Right atrium auricular region (tissue), 2 donors: ENCODE data around the gene ARFGAP1. TPM values are rescaled to one million over a fixed set of nuclear protein-coding genes. Genes with fewer than 3 reads are reported as not detected.

Source experiments
- DNase-seq: peaks from one replicate; pipeline ENCODE4 v3.0.0-alpha.2; 2019; ENCODE audit warnings: low spot score
- H3K27ac ChIP-seq, 2 donors: fragments of 200-600 bp; sonication (generic); 1 replicate in 1 of 2; 2 replicates in 1 of 2; pipeline ENCODE4 v1.5.1; 2016 to 2019
- H3K27me3 ChIP-seq, 2 donors: fragments of 200-600 bp; sonication (generic); one replicate each; pipeline versions ENCODE4 v1.5.1 to v1.6.0; 2017 to 2019
- H3K36me3 ChIP-seq: fragments of 200-600 bp; sonication (generic); one replicate; pipeline ENCODE4 v1.5.1; 2016
- H3K4me1 ChIP-seq, 2 donors: fragments of 200-600 bp; sonication (generic); one replicate each; pipeline versions ENCODE4 v1.5.1 to v1.6.0; 2017 to 2019
- H3K4me3 ChIP-seq, 2 donors: fragments of 200-600 bp; sonication (generic); 1 replicate in 1 of 2; 2 replicates in 1 of 2; pipeline ENCODE4 v1.5.1; 2017 to 2019; ENCODE audit warnings: mild to moderate bottlenecking in 1 of 2, moderate library complexity in 1 of 2
- H3K9me3 ChIP-seq, 2 donors: fragments of 200-600 bp; sonication (generic); one replicate each; pipeline ENCODE4 v1.5.1; 2019
- CTCF ChIP-seq, 2 donors: fragments of 200-600 bp; sonication (generic); IDR thresholded peaks; one replicate each; pipeline ENCODE4 v1.5.1; 2019; ENCODE audit warnings: antibody characterized with exemption in 2 of 2
- total RNA-seq, 2 donors: library from RNA; depleted of rRNA; stranded (reverse); fragments of >200 nt; gene quantifications; one replicate each; pipeline ENCODE4 v1.1.0, GENCODE V29; 2016

ARFGAP1 gene
- total RNA-seq, 2 donors from 2014 or later, result 19.1 to 20.7 TPM

GRCh38 chr20:63243604-63244247 is 28.9 kb upstream of the ARFGAP1 start:
- H3K27me3 ChIP-seq, result peaks cover 0 to 3% of the 10 kb centered on the region in 2 donors
- H3K4me1 ChIP-seq, result no peaks in the 10 kb centered on the region
- H3K36me3 ChIP-seq, result no peaks in the 10 kb centered on the region
- no peak overlapping the region for H3K4me3 ChIP-seq
- no peak overlapping the region for H3K27ac ChIP-seq
- DNase-seq, result no peak
- no peaks in the 10 kb centered on the region for H3K9me3 ChIP-seq
- TF ChIP-seq CTCF (IDR thresholded peaks at IDR 0.05), result no peak

- Histone ChIP-seq H3K9me3 (no peaks in the 10 kb centered on the region), H3K4me3 (no peak overlapping the region), H3K4me1 (no peaks in the 10 kb centered on the region), H3K27me3 (peaks cover 0 to 3% of the 10 kb centered on the region in 2 donors), H3K36me3 (no peaks in the 10 kb centered on the region), H3K27ac (no peak overlapping the region)
- no peak for TF ChIP-seq CTCF (IDR thresholded peaks at IDR 0.05)
- DNase-seq, result no peak
These were observed 28.1 kb upstream of the ARFGAP1 start for GRCh38 chr20:63244468-63244867.

GRCh38 chr20:63246490-63247288 is 25.9 kb upstream of the ARFGAP1 start:
- TF ChIP-seq CTCF (IDR thresholded peaks at IDR 0.05), result no peak
- Histone ChIP-seq H3K9me3 (no peaks in the 10 kb centered on the region), H3K27ac (no peak overlapping the region), H3K36me3 (no peaks in the 10 kb centered on the region), H3K4me1 (no peaks in the 10 kb centered on the region), H3K27me3 (peaks cover 0 to 3% of the 10 kb centered on the region in 2 donors), H3K4me3 (no peak overlapping the region)
- DNase-seq, result no peak

- no peak for DNase-seq
- Histone ChIP-seq H3K27ac (no peak overlapping the region), H3K36me3 (no peaks in the 10 kb centered on the region), H3K4me3 (no peak overlapping the region), H3K4me1 (no peaks in the 10 kb centered on the region), H3K9me3 (no peaks in the 10 kb centered on the region), H3K27me3 (peaks cover 3 to 5% of the 10 kb centered on the region in 2 donors)
- no peak for TF ChIP-seq CTCF (IDR thresholded peaks at IDR 0.05)
These were observed 24.9 kb upstream of the ARFGAP1 start for GRCh38 chr20:63247671-63248228.

GRCh38 chr20:63248835-63249591 is 23.6 kb upstream of the ARFGAP1 start:
- peaks cover 3 to 13% of the 10 kb centered on the region in 2 donors for H3K27me3 ChIP-seq
- no peaks in the 10 kb centered on the region for H3K9me3 ChIP-seq
- no peaks in the 10 kb centered on the region for H3K36me3 ChIP-seq
- H3K4me1 ChIP-seq, result peaks cover 0 to 12% of the 10 kb centered on the region in 2 donors
- no peak for DNase-seq
- no peak for TF ChIP-seq CTCF (IDR thresholded peaks at IDR 0.05)
- no peak overlapping the region for H3K27ac ChIP-seq
- no peak overlapping the region for H3K4me3 ChIP-seq
